K562 (cell line): Measurements from ENCODE around the gene NUP43.

Experiments
- CCAR2 ChIP-seq: fragments of 200-400 bp; formaldehyde crosslinking; IDR thresholded peaks from 2 replicates; pipeline ENCODE4 v1.6.1; 2017; ENCODE audit warnings: mild to moderate bottlenecking, low read depth, low read length
- GABPA ChIP-seq: fragments of 200-800 bp; sonication (Bioruptor generic); conservative IDR thresholded peaks from 2 replicates; pipeline ENCODE4 v1.6.1; 2016; ENCODE audit warnings: low read depth, missing genetic modification characterization, missing compliant biosample characterization
- MCM7 ChIP-seq, 2 experiments: fragments of 450-650 bp; IDR thresholded peaks; 2 replicates each; pipeline ENCODE4 v1.6.1; 2016 to 2018
- NR2C2 ChIP-seq, 2 experiments: fragments of 200-800 bp in 1 of 2; sonication (Bioruptor generic) in 1 of 2; sonication (generic) in 1 of 2; formaldehyde crosslinking in 1 of 2; IDR thresholded peaks; 2 replicates each; pipeline versions ENCODE4 v1.6.1 to v1.8.0; 2016 to 2022; ENCODE audit warnings: mild to moderate bottlenecking in 1 of 2, missing compliant biosample characterization in 1 of 2, missing genetic modification characterization in 1 of 2, missing genetic modification reagents in 1 of 2
- PHTF2 ChIP-seq: fragments of 250-450 bp; sonication (Bioruptor Pico); IDR thresholded peaks from 2 replicates; pipeline ENCODE4 v1.5.0; 2021; ENCODE audit warnings: mild to moderate bottlenecking
- POLR2A ChIP-seq: fragments of 450-650 bp; conservative IDR thresholded peaks from 2 replicates; pipeline ENCODE4 v1.6.1; 2016
- TARDBP ChIP-seq: fragments of 450-650 bp; IDR thresholded peaks from 2 replicates; pipeline ENCODE4 v1.6.1; 2016
- ZNF696 ChIP-seq: fragments of 250-450 bp; sonication (Bioruptor Pico); conservative IDR thresholded peaks from 2 replicates; pipeline ENCODE4 v1.4.0; 2020; ENCODE audit warnings: mild to moderate bottlenecking, moderate library complexity
- TF ChIP-seq, protein P1 (sequence below), 2 experiments: fragments of 450-650 bp in 1 of 2; sonication (generic) in 1 of 2; formaldehyde crosslinking; conservative IDR thresholded peaks; 2 replicates each; pipeline versions ENCODE4 v1.4.0 to v1.8.1; 2020 to 2022; ENCODE audit warnings: mild to moderate bottlenecking in 1 of 2, missing genetic modification reagents in 1 of 2

DNA sequence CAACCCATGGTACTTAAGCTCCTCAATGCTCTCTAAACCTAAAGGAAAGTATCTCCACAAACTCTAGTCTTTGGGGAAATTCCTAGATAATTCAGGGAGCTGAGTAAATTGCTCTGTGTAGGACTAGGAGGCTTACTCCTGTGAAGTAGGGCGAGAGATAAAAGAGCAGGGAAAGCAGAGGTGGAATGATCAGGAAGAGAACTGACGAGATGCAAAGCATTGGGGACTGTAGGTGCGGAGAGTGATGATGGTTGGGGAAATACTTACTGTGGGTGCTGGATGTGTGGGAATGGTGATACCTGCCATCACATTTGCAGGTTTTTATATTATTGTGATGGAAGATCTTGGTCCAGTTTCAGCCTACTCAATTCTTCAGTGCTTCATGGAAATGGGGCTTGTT lies 26.8 kb downstream of the NUP43 start:
- TF ChIP-seq NR2C2 (CRISPR knock-in tag; IDR thresholded peaks at IDR 0.05) (no peak), NR2C2 (tag; IDR thresholded peaks at IDR 0.05) (no peak), CCAR2 (no peak), GABPA (no peak), POLR2A (no peak), MCM7 (IDR thresholded peaks at IDR 0.05) (no peak), TARDBP (no peak), ZNF696 (CRISPR knock-in tag) (no peak), PHTF2 (CRISPR knock-in tag) (no peak)
- TF ChIP-seq, protein P1, sequence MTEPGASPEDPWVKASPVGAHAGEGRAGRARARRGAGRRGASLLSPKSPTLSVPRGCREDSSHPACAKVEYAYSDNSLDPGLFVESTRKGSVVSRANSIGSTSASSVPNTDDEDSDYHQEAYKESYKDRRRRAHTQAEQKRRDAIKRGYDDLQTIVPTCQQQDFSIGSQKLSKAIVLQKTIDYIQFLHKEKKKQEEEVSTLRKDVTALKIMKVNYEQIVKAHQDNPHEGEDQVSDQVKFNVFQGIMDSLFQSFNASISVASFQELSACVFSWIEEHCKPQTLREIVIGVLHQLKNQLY (CRISPR knock-in tag; conservative IDR thresholded peaks at IDR 0.05), result no peak
